PC-3 (cell line): ENCODE results near the gene GDF7. TPM values are rescaled to one million over a fixed set of nuclear protein-coding genes. Genes with fewer than 3 reads are reported as not detected.

Experiments
- ATAC-seq: fragments of 200-7000 bp; cut with Tn5 transposase; 2 replicates; pipeline ENCODE4 v1.9.1; 2020; ENCODE audit warnings: mild to moderate bottlenecking, moderate library complexity
- BruUV-seq: library from RNA; stranded (reverse); fragments of 400-500 nt; replicated peaks from 2 replicates; lab custom pipeline; 2021; lab: Mats Ljungman, UMichigan
- CTCF ChIA-PET: fragments of 300-600 bp; sonication (Branson Sonifier 250); formaldehyde crosslinking; loops from one replicate; lab custom pipeline; 2022; ENCODE audit warnings: antibody characterized with exemption; lab: Charles Lee
- POLR2A ChIA-PET: fragments of 300-600 bp; sonication (Branson Sonifier 250); formaldehyde crosslinking; loops from one replicate; lab custom pipeline; 2022; ENCODE audit warnings: antibody characterized with exemption; ENCODE audit not compliant: unreplicated experiment; lab: Charles Lee
- DNase-seq: peaks from one replicate; pipeline ENCODE4 v3.0.0-alpha.2; 2015
- H2AFZ ChIP-seq: fragments of 300-600 bp; sonication (generic); 2 replicates; pipeline ENCODE4 v1.6.0; 2016; ENCODE audit warnings: antibody characterized with exemption, low read length
- H3F3A ChIP-seq: fragments of 300-600 bp; sonication (generic); one replicate; pipeline ENCODE4 v1.6.0; 2017; ENCODE audit warnings: antibody characterized with exemption, low read length, control low read depth, mild to moderate bottlenecking; ENCODE audit not compliant: unreplicated experiment
- H3K27ac ChIP-seq: fragments of 300-600 bp; sonication (generic); 2 replicates; pipeline ENCODE4 v1.5.1; 2016; ENCODE audit warnings: mild to moderate bottlenecking, low read length
- H3K27me3 ChIP-seq: fragments of 300-600 bp; sonication (generic); 2 replicates; pipeline ENCODE4 v1.6.1; 2016; ENCODE audit warnings: low read length, mixed read lengths
- H3K36me3 ChIP-seq: fragments of 300-600 bp; sonication (generic); 2 replicates; pipeline ENCODE4 v1.6.1; 2016; ENCODE audit warnings: low read depth, mixed run types, low read length, mixed read lengths
- H3K4me1 ChIP-seq: fragments of 300-600 bp; sonication (generic); 2 replicates; pipeline ENCODE4 v1.5.1; 2016; ENCODE audit warnings: low read length; ENCODE audit not compliant: insufficient read depth
- H3K4me2 ChIP-seq: fragments of 300-600 bp; sonication (generic); 2 replicates; pipeline ENCODE4 v1.6.0; 2016; ENCODE audit warnings: low read length
- H3K4me3 ChIP-seq: fragments of 300-600 bp; sonication (generic); 2 replicates; pipeline ENCODE4 v1.5.1; 2016; ENCODE audit warnings: mild to moderate bottlenecking, low read length, mixed read lengths
- H3K79me2 ChIP-seq: fragments of 300-600 bp; sonication (generic); 2 replicates; pipeline ENCODE4 v1.6.1; 2017; ENCODE audit warnings: low read length, mixed read lengths
- H3K9ac ChIP-seq: fragments of 300-600 bp; sonication (generic); 2 replicates; pipeline ENCODE4 v1.6.0; 2016; ENCODE audit warnings: mild to moderate bottlenecking, low read length
- H3K9me2 ChIP-seq: fragments of 300-600 bp; sonication (generic); replicated peaks from 2 replicates; pipeline ENCODE4 v1.6.1; 2016; ENCODE audit warnings: mixed run types, low read length, mixed read lengths
- H3K9me3 ChIP-seq: fragments of 300-600 bp; sonication (generic); 2 replicates; pipeline ENCODE4 v1.6.1; 2016; ENCODE audit warnings: low read length, mixed read lengths
- H4K20me1 ChIP-seq: fragments of 300-600 bp; sonication (generic); 2 replicates; pipeline ENCODE4 v1.6.1; 2016; ENCODE audit warnings: low read length, mixed read lengths
- CTCF ChIP-seq: fragments of 300-600 bp; sonication (generic); conservative IDR thresholded peaks from 2 replicates; pipeline ENCODE4 v1.5.1; 2017; ENCODE audit warnings: antibody characterized with exemption, low read depth, mild to moderate bottlenecking, low read length
- EZH2 ChIP-seq: fragments of 300-600 bp; sonication (generic); IDR thresholded peaks from one replicate; pipeline ENCODE4 v1.6.1; 2017; ENCODE audit warnings: antibody characterized with exemption, mild to moderate bottlenecking, low read length; ENCODE audit not compliant: unreplicated experiment
- EZH2phosphoT487 ChIP-seq: fragments of 300-600 bp; sonication (generic); IDR thresholded peaks from 2 replicates; pipeline ENCODE4 v1.6.1; 2018; ENCODE audit warnings: mild to moderate bottlenecking, antibody characterized with exemption, low read length, borderline replicate concordance
- intact Hi-C: fragments of 100-400 bp; cut with micrococcal nuclease; formaldehyde crosslinking; loops from 2 replicates; pipeline ENCODE4 v1.9.0; 2023
- total RNA-seq: library from RNA; depleted of rRNA; stranded (reverse); fragments of >200 nt; gene quantifications from 2 replicates; pipeline ENCODE4 v1.2.3, GENCODE V29; 2014

GDF7 gene
- total RNA-seq, 1 experiment from 2014 or later: 0.04 TPM

GRCh38 chr2:20667151-20667530, 197 bp downstream of the GDF7 start:
- no peaks in the 10 kb centered on the region for H3K9me2 ChIP-seq
- no TSS peak for BruUV-seq
- H2AFZ ChIP-seq: no peak overlapping the region
- no peaks in the 10 kb centered on the region for H3K4me1 ChIP-seq
- no peaks in the 10 kb centered on the region for H3F3A ChIP-seq
- H3K27me3 ChIP-seq: peaks cover 43% of the 10 kb centered on the region
- H4K20me1 ChIP-seq: no peaks in the 10 kb centered on the region
- TF ChIP-seq CTCF (no peak), EZH2 (no peak), EZH2phosphoT487 (no peak)
- H3K27ac ChIP-seq: no peak overlapping the region
- H3K36me3 ChIP-seq: no peaks in the 10 kb centered on the region
- no peak overlapping the region for H3K9ac ChIP-seq
- H3K4me3 ChIP-seq: no peak overlapping the region
- ChIA-PET CTCF (no interaction called here), POLR2A (no interaction called here)
- no peak overlapping the region for H3K4me2 ChIP-seq
- intact Hi-C loops: no loop called here
- DNase-seq (no peak), ATAC-seq (peak; percentile 34)
- no peaks in the 10 kb centered on the region for H3K9me3 ChIP-seq
- no peaks in the 10 kb centered on the region for H3K79me2 ChIP-seq

DNA sequence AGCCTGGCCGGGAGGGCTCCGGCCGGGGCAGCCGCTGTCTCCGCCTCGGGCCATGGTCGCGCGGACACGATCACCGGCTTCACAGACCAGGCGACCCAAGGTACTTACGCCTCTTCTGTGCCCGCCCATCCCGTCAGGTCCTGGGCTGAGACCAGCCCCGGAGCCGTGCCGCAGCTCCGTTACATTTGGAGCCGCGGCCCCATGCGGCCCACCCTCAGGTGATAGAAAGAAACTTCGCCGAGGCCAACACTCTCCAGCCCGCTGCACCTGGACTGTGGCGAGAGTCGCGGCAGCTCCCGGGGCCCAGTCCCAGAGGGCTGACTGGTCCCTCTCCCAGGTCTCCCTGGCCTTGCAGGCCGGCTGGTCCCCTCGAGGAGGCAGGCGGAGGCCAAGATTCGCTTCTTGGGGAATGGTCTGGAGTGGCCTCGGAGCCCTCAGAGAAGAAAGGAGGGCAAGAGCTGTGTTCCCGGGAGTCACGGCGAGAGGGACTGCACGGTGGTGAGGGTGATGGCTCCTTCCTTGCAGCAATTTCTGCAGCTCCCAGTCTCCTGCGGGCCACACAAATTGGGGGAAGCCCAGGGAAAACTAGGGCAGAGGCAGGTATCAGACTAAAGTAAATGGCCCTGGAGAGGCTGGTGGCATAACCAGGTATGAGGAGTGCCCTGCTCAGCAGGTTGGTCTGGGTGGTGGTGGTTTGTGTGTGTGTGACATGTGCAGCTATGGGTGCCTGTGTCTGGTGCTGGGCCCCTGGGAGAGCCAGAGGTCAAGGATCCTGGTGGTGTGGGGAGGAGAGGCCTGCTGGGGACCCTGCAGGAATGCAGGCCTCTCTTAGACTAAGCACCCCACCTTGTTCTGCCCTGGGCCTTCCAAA, 822 bp downstream of the GDF7 start:
- Histone ChIP-seq H3F3A (no peaks in the 10 kb centered on the region), H3K4me3 (no peak overlapping the region), H3K9me3 (no peaks in the 10 kb centered on the region), H3K27me3 (peaks cover 43% of the 10 kb centered on the region), H3K27ac (no peak overlapping the region), H3K36me3 (no peaks in the 10 kb centered on the region), H4K20me1 (no peaks in the 10 kb centered on the region), H3K9me2 (no peaks in the 10 kb centered on the region), H3K79me2 (no peaks in the 10 kb centered on the region), H2AFZ (no peak overlapping the region), H3K4me1 (no peaks in the 10 kb centered on the region), H3K4me2 (no peak overlapping the region), H3K9ac (no peak overlapping the region)
- POLR2A ChIA-PET: no interaction called here
- ATAC-seq (no peak; the same call in none of the 2 replicates), DNase-seq (no peak)
- no TSS peak for BruUV-seq
- CTCF ChIA-PET: no interaction called here
- intact Hi-C loops: no loop called here
- TF ChIP-seq EZH2 (no peak), EZH2phosphoT487 (no peak), CTCF (no peak)

- no peaks in the 10 kb centered on the region for H4K20me1 ChIP-seq
- TF ChIP-seq CTCF (no peak), EZH2 (no peak), EZH2phosphoT487 (no peak)
- no TSS peak for BruUV-seq
- H3K9me2 ChIP-seq: no peaks in the 10 kb centered on the region
- ATAC-seq (no peak), DNase-seq (no peak)
- no peak overlapping the region for H3K9ac ChIP-seq
- no peak overlapping the region for H2AFZ ChIP-seq
- intact Hi-C loops: no loop called here
- H3K9me3 ChIP-seq: no peaks in the 10 kb centered on the region
- H3K4me1 ChIP-seq: no peaks in the 10 kb centered on the region
- H3K36me3 ChIP-seq: no peaks in the 10 kb centered on the region
- peaks cover 40% of the 10 kb centered on the region for H3K27me3 ChIP-seq
- no peak overlapping the region for H3K4me2 ChIP-seq
- H3K79me2 ChIP-seq: no peaks in the 10 kb centered on the region
- ChIA-PET POLR2A (no interaction called here), CTCF (no interaction called here)
- H3K27ac ChIP-seq: no peak overlapping the region
- H3K4me3 ChIP-seq: no peak overlapping the region
- H3F3A ChIP-seq: no peaks in the 10 kb centered on the region
Observed at GRCh38 chr2:20668451-20668850, 1.5 kb downstream of the GDF7 start.
